Glomerular endothelial cell (primary cell): ENCODE data around the gene DGCR2. TPM values are rescaled to one million over a fixed set of nuclear protein-coding genes. Genes with fewer than 3 reads are reported as not detected.
"Not testable (repeated sequence)": the region's sequence is repeated elsewhere in the genome, so short reads cannot be mapped to it uniquely, and the experiment has no call there.

Experiments used
- DNase-seq: peaks from one replicate; pipeline ENCODE4 v3.0.0-alpha.2; 2011; ENCODE audit warnings: low read depth, low spot score; ENCODE audit errors: extremely low read depth
- total RNA-seq: library from RNA; depleted of rRNA; stranded (reverse); fragments of >200 nt; gene quantifications from 2 replicates; pipeline ENCODE4 v1.2.3, GENCODE V29; 2015

Gene DGCR2
- total RNA-seq, 1 donor from 2014 or later: 60.9 TPM

DNA sequence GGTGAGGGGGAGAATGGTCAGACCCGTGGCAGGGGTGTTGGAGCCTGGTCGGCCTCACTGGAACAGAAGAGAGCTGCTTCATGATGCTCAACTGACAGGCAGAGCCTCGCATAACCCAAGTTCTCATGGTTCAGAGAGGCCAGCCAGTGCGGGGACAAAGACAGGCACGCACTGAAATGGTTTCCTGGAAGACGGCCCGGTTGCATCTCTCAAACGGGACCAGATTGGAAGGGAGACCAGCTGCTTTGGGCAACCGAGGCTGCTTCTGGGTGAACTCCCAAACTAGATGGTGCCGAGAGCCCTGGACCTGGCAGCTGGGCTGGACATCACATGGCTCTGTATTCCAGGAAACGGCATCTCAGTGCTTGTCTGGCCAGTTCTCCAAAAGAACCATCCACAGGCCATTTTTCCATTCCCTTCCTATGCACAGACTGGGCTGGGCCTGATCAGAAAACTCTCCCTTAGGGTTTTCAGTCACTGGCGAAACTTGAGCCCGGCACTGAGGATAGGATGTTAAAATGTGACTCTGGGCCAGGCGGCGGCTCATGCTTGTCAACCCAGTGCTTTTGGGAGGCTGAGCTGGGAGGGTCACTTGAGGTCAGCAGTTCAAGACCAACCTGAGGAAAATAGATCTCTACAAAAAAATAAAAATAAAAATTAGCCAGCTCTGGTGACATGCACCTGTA, 106.0 kb downstream of the DGCR2 start:
- no peak for DNase-seq

- DNase-seq: no peak
Observed at GRCh38 chr22:19014886-19015285, 107.3 kb downstream of the DGCR2 start.

DNA sequence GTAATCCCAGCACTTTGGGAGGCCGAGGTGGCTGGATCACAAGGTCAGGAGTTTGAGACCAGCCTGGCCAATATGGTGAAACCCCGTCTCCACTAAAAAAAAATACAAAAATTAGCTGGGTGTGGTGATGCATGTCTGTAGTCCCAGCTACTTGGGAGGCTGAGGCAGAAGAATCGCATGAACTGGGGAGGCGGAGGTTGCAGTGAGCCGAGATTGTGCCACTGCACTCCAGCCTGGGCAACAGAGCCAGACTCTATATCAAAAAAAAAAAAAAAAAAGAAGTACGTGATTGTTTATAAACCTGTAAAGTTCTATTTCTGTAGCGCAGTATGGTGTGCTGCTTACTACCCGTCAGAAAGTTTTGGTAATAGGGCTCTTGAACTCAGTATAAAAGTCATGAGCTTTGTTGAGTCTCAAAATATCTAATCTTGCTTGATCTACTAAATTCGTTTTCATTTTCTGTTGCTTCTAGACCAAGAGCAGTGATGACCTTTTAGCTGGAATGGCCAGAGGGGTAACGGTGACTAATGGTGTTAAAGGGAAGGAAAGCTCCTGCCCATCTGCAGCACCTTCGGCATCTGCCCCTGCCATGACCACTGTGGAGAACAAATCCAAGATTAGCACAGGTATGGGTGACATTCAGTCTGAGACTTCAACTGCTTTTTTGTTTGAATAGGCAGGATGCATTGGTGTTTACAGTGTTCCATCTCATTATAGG, 108.2 kb downstream of the DGCR2 start:
- not testable (repeated sequence) for DNase-seq

DNA sequence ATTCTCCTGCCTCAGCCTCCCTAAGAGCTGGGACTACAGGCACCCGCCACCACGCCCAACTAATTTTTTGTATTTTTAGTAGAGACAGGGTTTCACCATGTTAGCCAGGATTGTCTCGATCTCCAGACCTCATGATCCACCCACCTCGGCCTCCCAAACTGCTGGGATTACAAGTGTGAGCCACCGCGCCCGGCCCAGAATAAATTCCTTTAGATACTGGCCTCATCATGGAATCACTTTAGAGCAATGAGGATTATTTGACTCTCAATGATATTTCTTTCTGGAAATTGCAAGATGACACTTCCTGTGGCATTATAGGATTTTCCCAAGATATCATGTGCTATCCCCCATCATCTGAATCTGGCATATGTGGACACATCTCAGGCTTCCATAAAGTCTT, 108.8 kb downstream of the DGCR2 start:
- not testable (repeated sequence) for DNase-seq

DNA sequence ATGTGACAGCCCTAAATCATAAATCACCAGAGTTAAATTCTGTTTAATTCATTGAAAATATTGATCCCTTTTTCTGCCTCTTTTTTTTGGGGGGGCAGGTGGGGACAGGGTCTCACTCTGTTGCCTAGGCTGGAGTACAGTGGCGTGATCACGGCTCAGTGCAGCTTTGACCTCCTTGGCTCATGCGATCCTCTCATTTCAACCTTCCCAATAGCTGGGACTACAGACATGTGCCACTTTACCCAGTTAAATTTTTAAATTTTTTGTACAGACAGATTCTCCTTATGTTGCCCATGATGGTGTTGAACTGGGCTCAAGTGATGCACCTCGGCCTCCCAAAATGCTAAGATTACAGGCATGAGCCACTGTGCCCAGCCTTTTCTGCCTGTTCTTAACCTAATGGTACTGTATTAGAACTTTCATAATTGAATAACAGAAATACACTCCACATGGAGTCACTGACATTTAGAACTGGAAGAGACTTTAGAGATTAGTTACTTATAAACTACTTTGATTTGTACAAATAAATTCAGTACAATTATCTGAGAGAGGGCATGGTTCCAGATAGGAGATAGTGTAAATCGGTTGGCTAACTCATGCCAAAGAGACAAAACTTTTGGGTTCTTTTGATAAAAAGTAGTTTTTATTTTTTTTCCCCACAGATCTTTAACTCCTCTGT, 109.8 kb downstream of the DGCR2 start:
- no peak for DNase-seq

GRCh38 chr22:19011611-19012010, 110.6 kb downstream of the DGCR2 start:
- DNase-seq: not testable (repeated sequence)

DNA sequence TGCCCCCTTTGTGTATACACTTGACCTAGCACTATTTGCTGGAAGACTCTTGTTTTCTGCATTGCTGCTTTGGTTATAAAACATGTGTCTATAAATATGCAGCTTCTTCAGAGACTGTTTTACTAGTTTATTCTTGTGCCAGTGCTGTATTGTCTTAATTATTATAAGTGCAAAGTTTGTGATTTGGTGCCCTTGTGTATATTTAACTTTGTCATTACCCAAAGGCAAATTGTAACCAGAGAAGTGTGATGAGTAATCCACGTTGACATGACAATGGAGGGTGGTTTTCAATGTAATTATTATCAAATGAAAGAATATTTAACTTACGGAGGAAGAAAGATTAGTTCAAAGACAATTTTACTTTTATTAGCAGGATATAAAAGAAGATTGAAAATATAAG, 111.1 kb downstream of the DGCR2 start:
- DNase-seq: no peak

GRCh38 chr22:19005905-19006304, 116.3 kb downstream of the DGCR2 start:
- DNase-seq: no peak

GRCh38 chr22:19004471-19004870, 117.7 kb downstream of the DGCR2 start:
- no peak for DNase-seq

GRCh38 chr22:19003508-19003907, 118.7 kb downstream of the DGCR2 start:
- no peak for DNase-seq

DNA sequence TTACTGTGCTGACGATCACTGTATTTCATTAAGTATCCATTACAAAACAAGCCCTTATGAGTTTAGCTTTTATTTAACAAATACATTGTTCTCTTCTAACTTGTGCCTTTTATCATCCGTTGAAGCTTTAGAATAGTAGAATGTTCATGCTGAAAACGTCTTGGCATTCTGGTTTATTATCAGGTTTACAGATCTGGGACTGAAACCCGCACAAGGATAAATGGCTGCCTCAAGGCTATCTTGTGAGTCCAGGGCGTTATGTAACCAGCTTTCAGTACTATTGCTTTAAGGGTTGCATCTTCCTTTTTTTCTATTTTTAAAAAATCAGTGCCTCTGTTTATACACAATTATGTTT, 119.6 kb downstream of the DGCR2 start:
- no peak for DNase-seq

- DNase-seq: no peak
Observed at GRCh38 chr22:19001204-19001603, 121.0 kb downstream of the DGCR2 start.

GRCh38 chr22:19000106-19000505, 122.1 kb downstream of the DGCR2 start:
- not testable (repeated sequence) for DNase-seq

GRCh38 chr22:18999416-18999815, 122.8 kb downstream of the DGCR2 start:
- no peak for DNase-seq

GRCh38 chr22:18999008-18999407, 123.2 kb downstream of the DGCR2 start:
- DNase-seq: no peak

DNA sequence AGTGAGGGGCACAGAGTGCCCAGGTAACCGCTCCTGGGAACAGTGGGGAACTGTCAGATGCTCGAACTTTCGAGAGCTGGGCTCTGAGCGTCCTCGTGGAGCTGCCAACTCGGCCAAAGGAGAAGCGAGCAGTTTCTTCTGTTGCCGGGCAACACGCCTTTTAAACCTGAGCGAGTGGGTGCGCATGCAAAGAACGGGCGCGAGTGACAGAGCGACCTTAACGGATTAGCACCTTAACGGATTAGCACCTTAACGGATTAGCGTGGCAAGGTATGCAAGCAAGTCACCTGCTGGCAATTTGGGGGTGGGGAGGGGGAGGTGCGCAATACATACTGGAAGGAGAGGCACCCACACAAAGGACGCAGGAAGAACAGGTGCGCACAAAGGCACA, 124.3 kb downstream of the DGCR2 start:
- no peak for DNase-seq

DNA sequence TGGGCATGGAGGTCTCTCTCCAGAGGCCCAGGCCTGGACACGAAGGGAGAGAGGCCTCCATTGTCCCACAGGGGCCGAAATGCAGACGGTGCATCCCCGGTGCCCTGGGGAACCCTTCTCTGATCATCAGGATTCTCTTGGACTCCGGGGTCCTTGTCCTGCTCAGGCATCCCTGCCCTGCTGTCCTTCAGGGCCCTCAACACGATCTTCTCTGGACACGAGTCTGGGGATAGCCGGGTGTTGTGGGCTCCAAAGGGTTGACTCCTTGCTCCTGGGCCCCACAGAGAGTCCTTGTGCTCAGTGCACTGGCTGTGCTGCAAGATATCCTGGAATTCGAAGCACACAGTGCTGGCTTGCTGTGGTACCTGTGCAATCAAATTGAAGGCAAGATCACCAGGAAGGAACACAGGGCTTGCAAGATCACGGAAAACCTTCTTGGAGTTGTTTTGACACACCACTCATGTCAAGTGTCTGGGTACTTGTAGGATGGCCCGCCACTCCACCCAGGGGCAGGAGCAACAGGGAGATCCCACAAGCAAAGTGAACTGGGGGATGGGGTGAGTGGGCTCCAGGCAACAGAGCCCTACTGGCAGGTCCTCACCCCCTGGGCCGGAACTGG, 124.8 kb downstream of the DGCR2 start:
- DNase-seq: no peak

DNA sequence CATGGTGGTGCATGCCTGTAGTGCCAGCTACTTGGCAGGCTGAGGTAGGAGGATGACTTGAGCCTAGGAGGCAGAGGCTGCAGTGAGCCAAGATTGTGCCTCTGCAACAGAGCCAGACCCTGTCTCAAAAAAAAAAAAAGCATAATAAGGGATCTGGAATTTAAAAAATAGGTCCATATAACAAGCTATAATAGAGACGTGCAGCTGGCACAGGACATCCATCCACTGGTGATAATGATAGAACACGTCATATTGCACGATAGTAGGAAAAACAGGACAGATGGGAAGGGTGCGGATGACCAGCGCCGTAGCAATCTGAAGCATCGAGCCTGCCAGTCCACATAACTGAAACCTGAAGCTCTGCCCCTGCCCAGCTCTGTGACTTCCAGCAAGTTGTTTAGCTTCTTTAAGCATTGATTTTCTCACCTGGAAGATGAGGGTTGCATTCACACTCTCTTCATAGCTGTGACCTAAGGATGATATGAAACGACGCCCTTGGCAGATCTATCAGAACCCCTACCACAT, 125.8 kb downstream of the DGCR2 start:
- DNase-seq: no peak

DNA sequence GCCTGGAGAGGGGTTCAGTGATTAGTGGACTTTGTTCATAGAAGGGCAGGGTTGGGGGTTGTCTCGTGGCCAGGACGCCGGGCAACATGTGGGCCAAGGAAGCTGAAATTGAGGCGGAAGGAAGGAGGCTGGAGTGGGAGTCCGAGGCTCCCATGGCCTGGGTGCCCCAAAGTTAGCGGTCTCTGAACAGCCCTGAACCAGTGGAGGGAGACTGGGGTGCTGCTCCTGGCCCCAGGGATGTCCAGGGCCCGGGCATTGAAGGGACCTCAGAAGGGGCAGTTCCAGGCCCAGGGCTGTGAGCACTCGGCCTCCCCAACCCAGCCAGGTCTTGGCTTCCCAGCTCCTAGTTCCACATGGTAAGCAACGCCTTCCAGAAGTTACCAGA, 126.9 kb downstream of the DGCR2 start:
- no peak for DNase-seq

DNA sequence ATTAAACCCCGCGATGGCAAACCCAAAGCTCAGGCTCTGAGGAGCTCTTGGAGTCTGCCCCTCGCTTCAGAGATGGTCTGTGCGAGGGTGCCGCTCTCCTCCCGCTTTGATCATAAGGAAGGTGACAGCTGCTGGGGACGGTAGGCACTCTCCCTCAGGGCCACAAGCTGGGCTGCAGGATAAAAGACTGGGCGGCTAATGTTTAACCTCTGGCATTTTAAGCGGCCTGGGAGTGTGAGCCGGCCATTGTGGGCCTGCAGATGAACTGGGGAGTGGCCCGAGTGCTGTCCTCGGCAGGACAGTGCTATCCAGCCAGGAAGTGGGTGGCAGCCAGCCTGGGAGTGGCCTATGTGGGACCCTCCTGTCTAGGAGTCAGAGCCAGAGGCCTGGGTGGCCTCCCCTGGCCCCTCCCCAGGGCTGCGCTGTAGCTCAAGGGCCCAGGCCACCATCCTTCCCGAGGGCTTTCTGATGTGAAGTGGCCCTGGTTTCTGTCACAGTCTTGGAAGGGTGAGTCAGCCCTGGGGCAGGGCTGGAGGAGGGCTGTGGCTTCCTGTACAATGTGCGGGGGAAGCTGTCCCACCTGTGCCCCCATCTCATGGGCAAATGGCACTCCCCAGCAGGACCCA, 127.4 kb downstream of the DGCR2 start:
- no peak for DNase-seq

DNA sequence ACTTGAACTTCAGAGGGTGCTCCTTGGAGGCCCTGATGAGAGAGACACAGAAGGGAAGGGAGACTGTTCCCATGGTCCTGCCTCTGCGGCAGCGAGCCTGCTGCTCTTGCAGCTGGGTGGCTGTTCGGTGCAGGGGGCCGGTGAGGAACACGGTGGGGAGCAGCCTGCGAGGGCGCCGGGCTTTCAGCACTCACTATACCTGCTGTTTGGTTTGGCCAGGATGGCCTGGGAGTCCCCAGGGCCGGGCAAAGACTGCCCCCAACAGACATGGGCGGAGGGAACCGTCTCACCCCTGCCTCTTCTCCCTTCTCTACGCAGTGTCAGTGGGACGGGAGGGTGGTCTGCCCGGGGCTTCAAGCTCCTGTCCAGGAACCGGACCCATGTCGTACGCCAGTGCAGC, 128.2 kb downstream of the DGCR2 start:
- no peak for DNase-seq
